ENCODE results near the gene RIN3.

The RIN3 gene

DNA sequence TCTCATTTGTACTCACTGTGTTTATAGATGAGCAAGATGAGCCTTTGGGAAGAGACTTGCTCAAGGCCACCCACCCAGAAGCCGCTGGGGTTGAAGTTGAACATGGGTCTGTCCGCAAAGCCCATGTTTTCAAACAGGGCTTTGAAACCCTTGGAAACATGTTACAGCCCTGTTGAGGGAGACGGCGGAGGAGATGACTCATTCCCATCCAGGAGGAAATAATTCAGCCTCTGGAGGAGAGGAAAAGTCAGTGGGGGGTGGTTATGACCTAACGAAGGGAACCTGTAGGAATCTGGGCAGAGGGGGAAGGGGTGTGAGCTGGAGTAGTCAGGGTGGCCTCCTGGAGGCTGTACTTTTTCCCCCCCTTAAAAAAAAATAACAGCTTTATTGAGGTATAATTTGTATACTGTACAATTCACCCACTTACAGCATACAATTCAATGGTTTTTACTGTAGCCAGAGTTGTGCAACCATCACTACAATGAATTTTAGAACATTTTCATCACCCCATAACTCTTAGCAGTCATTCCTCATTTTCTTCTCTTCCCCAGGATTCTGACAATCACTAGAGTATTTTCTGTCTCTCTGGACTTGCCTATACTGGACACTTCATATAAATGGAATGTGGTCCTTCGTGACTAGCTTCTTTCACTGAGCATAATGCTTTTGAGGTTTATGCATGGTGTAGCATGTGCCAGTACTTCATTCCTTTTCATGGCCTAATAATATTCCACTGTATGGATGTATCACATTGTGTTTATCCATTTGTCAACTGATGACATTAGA lies 1.9 kb upstream of the RIN3 start:
- DNase-seq: no peak

DNA sequence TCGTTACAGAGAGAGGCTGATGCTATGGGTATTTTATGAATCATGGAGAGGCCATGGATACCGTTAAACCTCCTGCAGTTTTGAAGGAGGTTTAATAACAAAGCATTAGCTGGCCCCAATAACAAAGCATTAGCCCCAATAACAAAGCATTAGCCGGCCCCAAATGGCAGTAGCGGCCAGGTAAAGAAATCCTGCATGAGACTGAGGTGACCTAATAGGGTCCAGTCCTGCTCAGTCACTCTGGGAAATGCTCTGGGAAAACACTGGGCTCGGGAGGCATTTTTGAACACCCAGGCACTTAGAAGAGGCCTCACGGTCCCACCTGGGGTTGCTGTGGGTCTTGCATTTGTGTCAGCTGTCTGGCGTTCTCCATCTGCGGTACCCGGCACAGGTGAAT lies 776 bp upstream of the RIN3 start:
- DNase-seq: no peak

DNA sequence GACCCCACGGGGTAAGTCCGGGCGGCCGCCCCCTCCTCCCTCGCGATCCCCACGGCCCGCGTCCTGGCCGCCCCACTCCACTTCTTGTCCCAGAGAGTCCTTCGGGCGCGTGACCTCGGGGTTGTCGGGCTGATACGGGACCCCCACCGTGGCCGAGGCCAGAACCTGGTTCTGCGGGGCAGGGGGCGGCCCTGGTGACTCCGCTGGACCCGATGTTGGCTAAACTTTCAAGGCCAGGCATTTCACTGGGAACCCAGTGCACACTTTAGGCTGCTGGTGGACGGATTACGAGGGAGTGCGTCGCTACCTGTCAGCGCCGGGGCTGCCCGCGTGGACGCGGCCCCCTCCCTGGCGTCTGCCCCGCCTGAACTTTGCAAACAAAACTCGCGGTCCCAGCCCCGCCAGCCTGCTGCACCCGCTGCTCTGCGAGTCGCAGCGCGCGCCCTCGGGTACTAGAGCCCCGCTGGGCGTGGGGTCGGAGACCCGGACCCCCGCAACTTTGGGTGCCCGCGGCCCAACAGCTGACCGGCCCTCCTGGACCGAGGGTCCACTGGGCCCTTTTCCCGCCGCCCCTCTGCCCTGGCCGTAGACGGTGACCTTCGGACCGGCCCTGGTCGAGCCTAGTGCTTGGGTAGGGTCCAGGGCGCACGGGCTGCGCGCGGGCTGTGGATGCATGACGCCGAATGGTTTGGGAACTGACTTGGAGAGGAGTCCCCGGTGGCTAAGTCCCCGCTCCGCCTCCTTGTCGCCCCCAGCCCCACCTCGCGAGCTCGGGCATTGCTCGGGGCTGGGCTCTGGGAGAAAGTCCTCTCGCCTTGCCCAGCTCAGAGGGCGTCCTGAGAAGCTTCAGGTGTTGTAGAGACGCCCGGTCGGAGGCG lies 624 bp downstream of the RIN3 start:
- DNase-seq: no peak

GRCh38 chr14:92514844-92515514 lies 1.4 kb downstream of the RIN3 start:
- DNase-seq: no peak

GRCh38 chr14:92515546-92516343 lies 2.2 kb downstream of the RIN3 start:
- no peak for DNase-seq

DNA sequence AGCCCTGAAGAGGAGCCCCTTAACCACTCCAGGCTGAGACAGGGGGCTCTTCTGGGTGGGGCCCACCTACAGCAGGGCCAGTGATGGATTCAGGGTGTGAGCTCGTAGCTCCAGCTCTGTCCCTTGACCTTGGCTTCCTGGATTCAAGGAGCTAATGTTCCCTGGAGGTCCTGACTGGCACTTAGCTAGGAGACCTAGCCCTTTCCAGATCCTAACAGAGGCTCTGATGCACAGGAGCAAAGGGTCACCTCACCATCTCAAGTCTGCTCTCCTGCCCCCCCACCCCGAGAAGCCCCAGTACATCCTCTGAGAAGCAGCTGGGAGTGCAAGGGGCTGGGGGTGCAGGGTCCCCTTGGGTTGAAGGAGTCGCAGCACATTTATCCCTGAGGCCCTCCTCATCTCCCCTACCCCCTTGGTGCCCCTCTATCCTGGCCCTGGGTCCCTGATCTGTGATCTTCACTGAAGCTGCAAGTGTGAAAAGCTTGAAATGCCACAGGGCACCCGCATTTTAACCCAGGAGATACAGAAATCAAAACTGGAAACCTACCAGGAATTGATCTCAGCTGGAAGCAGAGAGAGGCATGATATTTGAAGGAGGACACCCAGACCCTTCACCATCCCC lies 2.9 kb downstream of the RIN3 start:
- no peak for DNase-seq

- no peak for DNase-seq
Measured at GRCh38 chr14:92516966-92517506, 3.5 kb downstream of the RIN3 start.

- no peak for DNase-seq
Measured at GRCh38 chr14:92517761-92518160, 4.2 kb downstream of the RIN3 start.

DNA sequence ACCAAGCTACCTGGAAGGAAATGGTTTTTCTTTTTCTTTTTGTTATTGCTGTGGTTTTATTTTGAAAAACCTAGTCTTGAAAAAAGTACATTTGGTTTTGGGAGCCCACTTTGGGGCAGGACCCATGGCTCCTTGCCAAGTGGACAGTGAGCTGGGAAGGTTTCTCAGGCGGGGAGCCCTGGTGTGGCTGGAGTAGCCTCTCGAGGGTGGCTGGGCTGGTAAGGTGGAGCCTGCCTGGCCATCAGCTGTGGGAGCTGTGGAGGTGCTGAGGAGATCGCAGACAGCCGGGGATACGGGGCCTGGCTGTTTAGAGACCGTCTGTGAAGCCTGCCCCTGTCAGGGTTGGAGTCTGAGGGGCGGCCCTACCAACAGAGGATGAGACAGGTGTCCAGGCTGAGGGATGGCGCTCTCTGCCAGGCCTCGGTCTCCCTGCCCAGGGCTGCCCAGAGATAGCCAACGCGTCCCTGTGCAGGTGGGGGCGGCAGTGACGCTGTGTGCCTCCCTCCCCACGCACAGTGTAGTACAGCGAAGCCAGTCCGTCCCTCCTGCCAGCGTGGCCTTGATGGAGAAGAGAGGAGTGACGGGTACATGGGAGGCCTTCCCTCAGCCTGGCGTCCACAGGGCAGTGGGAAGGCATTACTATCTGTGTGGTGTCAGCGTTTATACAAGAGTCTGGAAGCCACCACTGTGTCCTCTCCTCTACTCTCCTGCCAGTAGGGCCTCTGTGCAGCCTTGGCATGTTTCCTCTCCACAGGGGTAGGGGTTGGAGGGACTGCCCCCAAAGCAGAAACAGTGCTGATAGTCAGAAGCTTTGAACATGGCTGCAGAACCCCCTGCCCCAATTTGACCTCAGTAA lies 5.9 kb downstream of the RIN3 start:
- DNase-seq: no peak

- DNase-seq: no peak
Measured at GRCh38 chr14:92520102-92521057, 6.8 kb downstream of the RIN3 start.

DNA sequence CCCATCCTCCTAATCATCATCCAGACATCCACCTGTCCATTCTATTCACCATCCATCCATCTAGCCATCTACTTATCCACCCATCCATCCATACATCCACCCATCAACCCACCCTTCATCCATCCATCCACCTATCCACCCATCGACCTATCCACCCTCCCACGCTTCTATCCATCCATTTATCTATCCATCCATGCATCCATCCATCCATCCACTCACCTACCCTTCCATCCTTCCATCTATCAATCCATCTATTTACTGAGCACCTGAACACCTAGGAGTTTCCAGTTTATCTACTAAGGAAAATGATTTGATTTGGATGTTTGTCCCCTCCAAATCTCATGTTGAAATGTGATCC lies 7.5 kb downstream of the RIN3 start:
- no peak for DNase-seq

- DNase-seq: no peak
Measured at GRCh38 chr14:92523752-92524151, 10.2 kb downstream of the RIN3 start.

DNA sequence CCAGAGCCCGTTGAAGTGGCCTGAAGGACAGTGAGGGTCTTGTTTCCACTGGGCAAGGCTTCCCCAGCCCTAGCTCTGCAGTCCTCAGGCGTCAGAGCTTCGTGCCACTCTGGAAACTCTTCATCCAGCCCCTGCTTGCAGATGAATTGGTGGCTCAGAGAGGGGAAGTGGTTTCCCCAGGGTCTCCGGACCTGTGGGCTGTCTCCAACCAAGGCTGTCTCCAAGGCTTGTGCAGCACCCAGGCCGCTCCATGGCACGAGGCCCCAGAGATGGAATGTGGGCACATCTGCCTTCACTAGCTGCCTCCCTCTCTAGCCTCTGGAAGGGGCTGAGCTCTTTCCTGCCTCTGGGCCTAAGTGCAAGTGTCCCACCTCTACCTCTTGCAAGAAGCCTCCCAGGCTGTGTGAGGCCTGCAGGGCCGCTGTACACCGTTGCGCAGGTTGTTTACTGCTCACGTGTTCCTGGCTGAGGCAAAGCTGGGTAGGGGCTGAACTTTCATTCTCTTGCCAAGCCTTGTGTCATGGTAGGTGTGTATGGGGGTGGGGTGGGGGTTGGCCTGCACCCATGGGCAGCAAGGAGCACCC lies 11.1 kb downstream of the RIN3 start:
- no peak for DNase-seq

DNA sequence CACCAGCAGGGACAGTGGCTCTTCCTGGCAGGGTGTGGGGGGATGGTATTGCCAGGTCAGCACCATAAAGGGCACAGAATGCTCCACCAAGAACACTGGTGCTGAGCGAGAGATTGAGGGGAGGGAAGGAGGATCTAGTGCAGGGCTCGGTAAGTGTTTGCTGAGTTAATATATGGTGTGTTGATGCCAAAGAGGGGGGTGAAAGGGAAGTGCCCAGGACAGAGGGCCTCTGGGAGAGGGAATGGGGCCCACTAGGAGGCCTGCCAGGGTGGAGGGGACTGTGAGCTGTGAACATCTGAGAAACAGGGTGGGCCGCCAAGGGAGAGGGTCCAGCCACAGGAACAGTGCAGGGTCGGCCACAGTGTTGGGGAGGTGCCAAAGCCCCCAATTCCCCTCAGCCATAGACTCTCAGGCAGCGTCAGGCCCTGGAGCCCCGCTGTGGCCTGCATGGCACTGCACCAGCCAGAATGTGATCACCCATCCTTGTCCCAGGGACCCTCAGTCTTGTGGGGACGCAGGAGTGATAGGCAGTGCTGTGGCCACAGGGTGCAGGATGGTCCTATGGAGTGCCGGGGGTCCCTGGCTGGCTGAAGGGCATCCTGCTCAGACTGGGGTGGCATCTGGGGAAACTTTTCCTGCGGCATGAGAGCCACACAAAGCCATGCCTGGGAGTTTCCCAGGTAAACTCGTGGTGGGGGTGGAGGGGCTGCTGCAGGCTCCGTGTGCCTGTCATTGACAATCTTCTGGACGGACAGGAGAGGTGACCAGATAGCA lies 11.9 kb downstream of the RIN3 start:
- no peak for DNase-seq

- DNase-seq: no peak
Measured at GRCh38 chr14:92527721-92528120, 14.1 kb downstream of the RIN3 start.

DNA sequence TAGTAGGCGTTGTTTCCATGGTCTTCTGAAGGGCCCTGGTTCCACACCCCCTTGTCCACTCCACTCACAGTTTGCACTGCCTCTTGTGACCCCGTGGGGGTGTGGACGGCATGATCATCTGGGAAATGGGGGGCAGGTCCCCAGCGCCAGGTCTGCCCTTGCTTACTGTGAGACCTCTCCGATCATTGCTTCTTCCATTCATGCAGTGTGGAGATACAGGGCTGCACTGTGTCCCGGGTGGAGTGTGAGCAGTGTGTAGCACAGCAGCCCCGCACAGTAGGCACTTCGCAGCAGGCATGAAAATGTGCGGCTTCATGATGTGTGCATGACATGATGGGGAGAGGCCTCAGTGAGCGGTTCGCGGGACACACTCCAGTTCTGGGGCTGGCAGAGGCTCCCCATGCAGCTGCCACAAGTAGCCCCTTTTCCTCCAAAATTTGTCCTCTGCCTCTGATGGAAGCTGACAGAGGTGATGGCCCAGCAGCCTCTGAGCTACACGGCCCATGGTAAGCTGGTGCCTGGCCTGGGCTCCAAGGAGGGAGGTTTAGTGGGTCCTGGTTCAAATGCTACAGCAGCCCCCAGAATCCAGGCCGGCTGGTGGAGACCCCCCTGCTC lies 15.0 kb downstream of the RIN3 start:
- DNase-seq: no peak

DNA sequence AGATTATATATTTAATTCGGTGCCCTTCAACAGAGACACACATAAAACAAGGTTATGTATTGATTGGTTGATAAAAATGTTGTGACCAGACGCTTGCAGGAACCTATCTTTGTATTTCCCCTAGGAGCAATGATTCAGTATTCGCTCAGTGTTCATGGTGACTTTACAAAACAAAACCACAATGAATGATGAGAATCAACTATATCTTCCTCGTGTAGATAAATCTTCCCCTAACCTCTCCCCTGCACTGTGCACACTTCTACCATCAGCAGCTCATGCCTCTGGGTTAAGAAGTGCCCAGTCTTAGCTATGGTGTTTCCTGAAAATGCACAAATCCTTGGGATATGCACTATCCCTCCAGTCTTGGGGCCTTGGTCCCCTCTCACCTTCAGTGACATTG lies 16.3 kb downstream of the RIN3 start:
- DNase-seq: no peak

All from stimulated activated naive CD4-positive, alpha-beta T cell treated with Interleukin-2 at 50 U/mL for 16 hours (primary cell).